GM12891 (cell line): ENCODE measurements around the gene ATP6V0E1.

ENCODE experiments used
- DNase-seq: peaks from one replicate; pipeline ENCODE4 v3.0.0; 2011; ENCODE audit warnings: low spot score; ENCODE audit not compliant: insufficient read length
- FAIRE-seq: peaks from 2 replicates; lab custom pipeline; 2011; peaks lifted over from hg19 to GRCh38; lab: Jason Lieb, UNC
- PAX5 ChIP-seq: IDR thresholded peaks from 2 replicates; pipeline ENCODE4 v1.6.1; 2011; ENCODE audit warnings: low read length, moderate library complexity, mild to moderate bottlenecking; ENCODE audit not compliant: insufficient read depth, severe bottlenecking
- POLR2A ChIP-seq: IDR thresholded peaks from 2 replicates; pipeline ENCODE4 v1.6.1; 2011; ENCODE audit warnings: low read depth, low read length, control low read depth
- POLR2AphosphoS5 ChIP-seq: IDR thresholded peaks from 2 replicates; pipeline ENCODE4 v1.6.1; 2011; ENCODE audit warnings: low read depth, low read length, control low read depth
- POU2F2 ChIP-seq: IDR thresholded peaks from 2 replicates; pipeline ENCODE4 v1.6.1; 2011; ENCODE audit warnings: low read depth, mild to moderate bottlenecking, control low read depth, low read length, moderate library complexity
- SPI1 ChIP-seq: IDR thresholded peaks from 2 replicates; pipeline ENCODE4 v1.6.1; 2011; ENCODE audit warnings: low read depth, low read length, control low read depth
- TAF1 ChIP-seq: IDR thresholded peaks from 2 replicates; pipeline ENCODE4 v1.6.1; 2011; ENCODE audit warnings: low read depth, low read length, control low read depth

ATP6V0E1 gene

DNA sequence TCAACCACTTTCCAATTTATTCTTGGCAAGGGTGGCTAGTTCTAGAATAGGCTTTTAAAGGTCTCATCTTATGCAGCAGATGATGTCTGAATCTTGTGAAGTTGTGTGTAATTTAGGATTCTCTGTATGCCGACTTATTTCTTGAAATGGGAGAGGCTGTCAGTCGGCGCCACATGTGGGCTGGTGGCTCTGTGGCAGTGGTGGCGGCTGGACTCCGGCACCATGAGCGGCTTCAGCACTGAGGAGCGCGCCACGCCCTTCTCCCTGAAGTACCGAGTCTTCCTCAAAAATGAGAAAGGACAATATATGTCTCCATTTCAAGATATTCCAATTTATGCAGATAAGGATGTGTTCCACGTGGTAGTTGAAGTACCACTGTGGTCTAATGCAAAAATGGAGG, 8.3 kb upstream of the ATP6V0E1 start:
- FAIRE-seq = no peak
- TF ChIP-seq POU2F2 (no peak), POLR2A (no peak), POLR2AphosphoS5 (no peak), SPI1 (no peak), TAF1 (no peak), PAX5 (no peak)

GRCh38 chr5:172979778-172980177, 3.8 kb upstream of the ATP6V0E1 start:
- no peak for FAIRE-seq
- TF ChIP-seq POU2F2 (no peak), PAX5 (no peak), TAF1 (no peak), POLR2A (no peak), POLR2AphosphoS5 (no peak), SPI1 (no peak)

More for the DNA sequence above, 8.3 kb upstream of the ATP6V0E1 start:
- DNase-seq = no peak

GRCh38 chr5:172981931-172982330, 1.6 kb upstream of the ATP6V0E1 start:
- TF ChIP-seq PAX5 (no peak), POU2F2 (no peak), POLR2A (no peak), SPI1 (no peak), POLR2AphosphoS5 (no peak), TAF1 (no peak)
- FAIRE-seq (no peak), DNase-seq (no peak)

More at GRCh38 chr5:172979778-172980177, 3.8 kb upstream of the ATP6V0E1 start:
- DNase-seq = no peak

GRCh38 chr5:172984244-172984953, 828 bp downstream of the ATP6V0E1 start:
- DNase-seq = peak; percentile 58
- peak; percentile 31 for FAIRE-seq
- TF ChIP-seq POLR2AphosphoS5 (no peak), POLR2A (0 out of 2 replicates have a peak, but pooled peaks have one; percentile 23), POU2F2 (peak; percentile 46; the same call in 1 of the 2 replicates), PAX5 (no peak), TAF1 (0 out of 2 replicates have a peak, but pooled peaks have one; percentile 36), SPI1 (peak; percentile 92)

GRCh38 chr5:172985596-172985995, 2.0 kb downstream of the ATP6V0E1 start:
- DNase-seq (no peak), FAIRE-seq (no peak)

DNA sequence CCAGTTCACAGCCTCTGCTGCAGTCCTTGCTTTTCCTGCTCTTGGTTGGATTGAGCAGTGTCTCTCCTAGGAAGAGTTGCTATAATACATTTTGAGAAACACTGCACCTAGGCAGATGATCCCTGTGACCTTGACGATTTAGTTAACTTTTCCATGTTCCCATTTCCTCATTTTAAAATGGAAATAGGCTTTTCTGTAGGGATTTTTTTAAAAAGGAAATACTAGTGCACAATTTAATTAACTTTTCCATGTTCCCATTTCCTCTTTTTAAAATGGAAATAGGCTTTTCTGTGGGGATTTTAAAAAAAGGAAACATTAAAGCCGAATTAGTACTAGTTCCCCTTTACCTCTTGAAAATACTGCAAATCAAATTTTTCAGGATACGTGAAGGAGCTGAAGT, 4.7 kb downstream of the ATP6V0E1 start:
- TF ChIP-seq TAF1 (no peak), POLR2A (no peak), SPI1 (no peak), POLR2AphosphoS5 (no peak), PAX5 (no peak), POU2F2 (no peak)
- DNase-seq = no peak
- FAIRE-seq = no peak

More at GRCh38 chr5:172985596-172985995, 2.0 kb downstream of the ATP6V0E1 start:
- TF ChIP-seq SPI1 (no peak), PAX5 (no peak), POU2F2 (no peak), TAF1 (no peak)

DNA sequence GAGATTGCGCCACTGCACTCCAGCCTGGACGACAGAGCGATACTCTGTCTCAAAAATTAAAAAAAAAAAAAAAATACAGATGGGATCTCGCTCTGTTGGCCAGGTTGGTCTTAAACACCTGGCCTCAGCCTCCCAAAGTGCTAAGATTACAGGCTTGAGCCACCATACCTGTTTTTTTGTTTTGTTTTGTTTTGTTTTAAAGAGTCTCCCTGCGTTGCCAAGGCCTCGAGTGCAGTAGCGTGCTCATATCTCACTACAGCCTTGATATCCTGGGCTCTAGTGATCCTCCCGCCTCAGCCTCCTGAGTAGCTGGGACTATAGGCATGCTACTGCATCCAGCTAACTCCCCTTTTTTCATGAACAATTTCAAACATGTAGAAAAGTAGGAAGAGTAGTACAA, 7.2 kb downstream of the ATP6V0E1 start:
- FAIRE-seq = no peak
- no peak for DNase-seq
- TF ChIP-seq TAF1 = no peak
- no peak for TF ChIP-seq POLR2AphosphoS5
- TF ChIP-seq POLR2A = no peak
- no peak for TF ChIP-seq POU2F2
- TF ChIP-seq PAX5 = no peak
- no peak for TF ChIP-seq SPI1

DNA sequence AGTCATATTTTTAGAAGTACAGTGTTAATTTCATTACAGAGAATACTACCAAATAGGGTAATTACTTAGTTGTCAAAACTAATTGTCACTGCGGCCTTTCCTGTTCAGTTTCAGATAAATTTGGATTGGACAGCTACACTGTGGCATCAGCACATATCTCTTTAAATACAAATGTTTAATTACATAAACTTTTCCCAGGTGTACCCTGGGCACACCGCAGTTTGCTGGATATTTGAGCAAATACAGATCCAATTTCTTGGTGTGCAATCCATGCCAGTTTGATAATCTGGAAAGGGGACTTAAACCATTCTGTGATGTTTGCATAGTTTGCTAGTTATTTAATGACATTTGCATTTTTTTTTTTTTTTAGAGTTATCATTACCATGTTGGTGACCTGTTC, 10.8 kb downstream of the ATP6V0E1 start:
- TF ChIP-seq SPI1 = no peak
- no peak for TF ChIP-seq POLR2A
- no peak for TF ChIP-seq PAX5
- TF ChIP-seq POLR2AphosphoS5 = no peak
- TF ChIP-seq POU2F2 = no peak
- TF ChIP-seq TAF1 = no peak
- FAIRE-seq = no peak

GRCh38 chr5:172999372-172999973, 15.9 kb downstream of the ATP6V0E1 start:
- TF ChIP-seq POLR2A (no peak), SPI1 (no peak), POLR2AphosphoS5 (no peak), POU2F2 (no peak), TAF1 (no peak), PAX5 (no peak)
- FAIRE-seq (no peak), DNase-seq (no peak)

More for the DNA sequence above, 10.8 kb downstream of the ATP6V0E1 start:
- no peak for DNase-seq

DNA sequence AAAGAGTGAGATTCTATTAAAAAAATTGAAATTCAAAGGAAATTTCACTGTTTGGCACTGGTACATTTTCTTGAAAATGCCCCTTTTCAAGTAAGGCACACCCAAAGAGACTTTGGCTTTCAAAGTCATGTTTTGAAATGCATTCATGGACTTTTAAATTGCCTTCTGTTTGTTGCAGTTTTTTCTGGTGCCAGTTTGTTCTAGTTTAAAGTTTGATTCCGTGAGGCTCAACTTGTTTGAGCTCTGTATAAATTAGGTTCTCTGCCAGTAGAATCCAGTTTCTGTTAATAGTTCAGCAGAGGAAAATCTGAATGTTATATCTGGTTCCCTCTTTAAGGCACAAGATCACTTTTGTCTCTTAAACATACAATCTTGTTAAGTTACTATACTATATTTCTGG, 16.4 kb downstream of the ATP6V0E1 start:
- FAIRE-seq (no peak), DNase-seq (no peak)
- TF ChIP-seq POLR2AphosphoS5 (no peak), SPI1 (no peak), PAX5 (no peak), POU2F2 (no peak), TAF1 (no peak), POLR2A (no peak)
